ENCODE results near the gene SPON1. TPM values are rescaled to one million over a fixed set of nuclear protein-coding genes. Genes with fewer than 3 reads are reported as not detected.
"Not testable (repeated sequence)": the region's sequence is repeated elsewhere in the genome, so short reads cannot be mapped to it uniquely, and the experiment has no call there.

The SPON1 gene
- total RNA-seq, 2 donors from 2014 or later, result 9.3 to 26.7 TPM

- TF ChIP-seq CTCF (IDR thresholded peaks at IDR 0.05), result no peak
- TF ChIP-seq POLR2A (IDR thresholded peaks at IDR 0.05), result no peak
- intact Hi-C loops (cut with DNase I), result no loop called here
- Histone ChIP-seq H3K27ac (no peak overlapping the region), H3K36me3 (replicated peaks in 1 of 2; ENCODE audit: insufficient read depth in 1 of 2, low read depth in 2 of 2) (no peaks in the 10 kb centered on the region), H3K4me1 (no peaks in the 10 kb centered on the region), H3K9me3 (no peaks in the 10 kb centered on the region), H3K4me3 (no peak overlapping the region), H3K27me3 (no peaks in the 10 kb centered on the region)
- DNase-seq (no peak), ATAC-seq (no peak)
- WGBS, 2 donors, result 18 to 22% methylated on average over 2 of the region's 2 CpGs
Observed at GRCh38 chr11:14144934-14145333, 182.4 kb downstream of the SPON1 start.

GRCh38 chr11:14148653-14149273 lies 186.2 kb downstream of the SPON1 start:
- Histone ChIP-seq H3K27me3 (no peaks in the 10 kb centered on the region), H3K36me3 (replicated peaks in 1 of 2; ENCODE audit: insufficient read depth in 1 of 2, low read depth in 2 of 2) (no peaks in the 10 kb centered on the region), H3K4me1 (no peaks in the 10 kb centered on the region), H3K9me3 (peaks cover 0 to under 1% (median 0%) of the 10 kb centered on the region in 3 donors), H3K4me3 (no peak overlapping the region), H3K27ac (no peak overlapping the region)
- no peak for TF ChIP-seq POLR2A (IDR thresholded peaks at IDR 0.05)
- peak in 6 of 7 experiments; percentile 7 to 52 (median 41) for TF ChIP-seq CTCF (IDR thresholded peaks at IDR 0.05)
- intact Hi-C loops (cut with DNase I), result no loop called here
- ATAC-seq (peak; percentile 33), DNase-seq (no peak)
- 19 to 25% methylated on average over 3 of the region's 3 CpGs for WGBS, 2 donors

- no peak for TF ChIP-seq POLR2A (IDR thresholded peaks at IDR 0.05)
- TF ChIP-seq CTCF (IDR thresholded peaks at IDR 0.05), result no peak
- DNase-seq, result no peak
- ATAC-seq, result no peak
- intact Hi-C loops (cut with DNase I), result no loop called here
- WGBS, 2 donors, result 23 to 31% methylated on average over 2 of the region's 2 CpGs
- Histone ChIP-seq H3K27me3 (no peaks in the 10 kb centered on the region), H3K27ac (no peak overlapping the region), H3K4me3 (no peak overlapping the region), H3K9me3 (peaks cover 0 to 9% (median 0%) of the 10 kb centered on the region in 3 donors), H3K36me3 (replicated peaks in 1 of 2; ENCODE audit: insufficient read depth in 1 of 2, low read depth in 2 of 2) (no peaks in the 10 kb centered on the region), H3K4me1 (no peaks in the 10 kb centered on the region)
Observed at GRCh38 chr11:14149683-14150082, 187.2 kb downstream of the SPON1 start.

DNA sequence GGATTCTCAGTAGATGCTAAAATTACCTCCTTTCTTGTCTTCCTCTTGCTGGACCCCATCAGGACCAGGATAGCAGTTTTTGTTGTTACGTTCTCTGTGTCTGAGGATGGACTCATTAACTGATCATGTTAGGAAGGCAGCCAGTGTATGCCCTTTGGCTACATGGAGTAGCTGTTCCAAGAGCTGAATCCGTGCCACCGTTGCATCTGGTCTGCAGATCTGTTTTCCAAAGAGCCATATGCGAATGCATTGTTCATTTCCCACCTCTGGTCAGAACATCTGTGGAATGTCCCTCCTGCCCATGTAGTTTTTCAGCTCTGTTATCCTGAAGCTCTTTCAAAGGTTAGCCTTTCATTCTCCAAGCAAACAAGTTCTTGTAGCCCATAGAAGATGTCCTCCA lies 188.4 kb downstream of the SPON1 start:
- Histone ChIP-seq H3K9me3 (peaks cover 0 to 9% (median 0%) of the 10 kb centered on the region in 3 donors), H3K27me3 (no peaks in the 10 kb centered on the region), H3K4me1 (no peaks in the 10 kb centered on the region), H3K4me3 (no peak overlapping the region), H3K27ac (no peak overlapping the region), H3K36me3 (replicated peaks in 1 of 2; ENCODE audit: insufficient read depth in 1 of 2, low read depth in 2 of 2) (no peaks in the 10 kb centered on the region)
- 50 to 55% methylated on average over 4 of the region's 4 CpGs for WGBS, 2 donors
- ATAC-seq (no peak), DNase-seq (peak in 1 of 4 donors; percentile 17)
- intact Hi-C loops (cut with DNase I), result no loop called here
- TF ChIP-seq CTCF (IDR thresholded peaks at IDR 0.05) (no peak), POLR2A (IDR thresholded peaks at IDR 0.05) (no peak)

- H3K4me1 ChIP-seq; H3K27ac ChIP-seq; H3K27me3 ChIP-seq; H3K4me3 ChIP-seq; ATAC-seq; DNase-seq; intact Hi-C loops (cut with DNase I); H3K36me3 ChIP-seq (replicated peaks in 1 of 2; ENCODE audit: insufficient read depth in 1 of 2, low read depth in 2 of 2): not testable (repeated sequence)
- WGBS, 2 donors, result 67% methylated on average over 1 of the region's 1 CpG; no CpG with 5 or more reads in 1 of the 2 donors
- peaks cover 0 to 13% (median 0%) of the 10 kb centered on the region in 3 donors for H3K9me3 ChIP-seq
Observed at GRCh38 chr11:14154103-14154502, 191.6 kb downstream of the SPON1 start.
